Stimulated activated CD4-positive, alpha-beta T cell treated with anti-CD3 and anti-CD28 coated beads, Interleukin-12 subunit alpha, Interleukin-12 subunit beta, amount 100 ng/mL, for 4 hours (primary cell): ENCODE data around the gene NKPD1.
A peak's percentile ranks its signal among the peaks of the same experiment; 100 is the strongest.

Source experiments
- DNase-seq: peaks from one replicate; pipeline ENCODE4 v3.0.0-alpha.2; 2020

The NKPD1 gene

GRCh38 chr19:45173816-45174215, 13.0 kb upstream of the NKPD1 start:
- no peak for DNase-seq

- DNase-seq, result no peak
These were observed 11.9 kb upstream of the NKPD1 start for GRCh38 chr19:45172611-45173208.

- no peak for DNase-seq
These were observed 11.4 kb upstream of the NKPD1 start for GRCh38 chr19:45172173-45172572.

- DNase-seq, result peak; percentile 17
These were observed 10.4 kb upstream of the NKPD1 start for GRCh38 chr19:45171211-45171623.

- DNase-seq, result no peak
These were observed 9.6 kb upstream of the NKPD1 start for GRCh38 chr19:45170146-45171106.

- no peak for DNase-seq
These were observed 8.8 kb upstream of the NKPD1 start for GRCh38 chr19:45169602-45170001.

GRCh38 chr19:45168767-45169351, 8.1 kb upstream of the NKPD1 start:
- no peak for DNase-seq

- no peak for DNase-seq
These were observed 6.0 kb upstream of the NKPD1 start for GRCh38 chr19:45166723-45167252.

- peak; percentile 46 for DNase-seq
These were observed 4.0 kb upstream of the NKPD1 start for GRCh38 chr19:45164577-45165335.

GRCh38 chr19:45163751-45164460, 3.1 kb upstream of the NKPD1 start:
- DNase-seq, result no peak

- DNase-seq, result no peak
These were observed 2.4 kb upstream of the NKPD1 start for GRCh38 chr19:45163156-45163555.

GRCh38 chr19:45162608-45163143, 1.9 kb upstream of the NKPD1 start:
- no peak for DNase-seq

- no peak for DNase-seq
These were observed 1.2 kb upstream of the NKPD1 start for GRCh38 chr19:45161738-45162607.

GRCh38 chr19:45159971-45160324, 834 bp downstream of the NKPD1 start:
- DNase-seq, result no peak

- no peak for DNase-seq
These were observed 1.4 kb downstream of the NKPD1 start for GRCh38 chr19:45159210-45159970.

- no peak for DNase-seq
These were observed 2.1 kb downstream of the NKPD1 start for GRCh38 chr19:45158503-45159209.

- no peak for DNase-seq
These were observed 4.0 kb downstream of the NKPD1 start for GRCh38 chr19:45156751-45157150.

- DNase-seq, result no peak
These were observed 4.7 kb downstream of the NKPD1 start for GRCh38 chr19:45156011-45156630.
